ENCODE measurements around the gene ARMC9.
"Not testable (repeated sequence)": the region's sequence is repeated elsewhere in the genome, so short reads cannot be mapped to it uniquely, and the experiment has no call there.

Gene ARMC9

DNA sequence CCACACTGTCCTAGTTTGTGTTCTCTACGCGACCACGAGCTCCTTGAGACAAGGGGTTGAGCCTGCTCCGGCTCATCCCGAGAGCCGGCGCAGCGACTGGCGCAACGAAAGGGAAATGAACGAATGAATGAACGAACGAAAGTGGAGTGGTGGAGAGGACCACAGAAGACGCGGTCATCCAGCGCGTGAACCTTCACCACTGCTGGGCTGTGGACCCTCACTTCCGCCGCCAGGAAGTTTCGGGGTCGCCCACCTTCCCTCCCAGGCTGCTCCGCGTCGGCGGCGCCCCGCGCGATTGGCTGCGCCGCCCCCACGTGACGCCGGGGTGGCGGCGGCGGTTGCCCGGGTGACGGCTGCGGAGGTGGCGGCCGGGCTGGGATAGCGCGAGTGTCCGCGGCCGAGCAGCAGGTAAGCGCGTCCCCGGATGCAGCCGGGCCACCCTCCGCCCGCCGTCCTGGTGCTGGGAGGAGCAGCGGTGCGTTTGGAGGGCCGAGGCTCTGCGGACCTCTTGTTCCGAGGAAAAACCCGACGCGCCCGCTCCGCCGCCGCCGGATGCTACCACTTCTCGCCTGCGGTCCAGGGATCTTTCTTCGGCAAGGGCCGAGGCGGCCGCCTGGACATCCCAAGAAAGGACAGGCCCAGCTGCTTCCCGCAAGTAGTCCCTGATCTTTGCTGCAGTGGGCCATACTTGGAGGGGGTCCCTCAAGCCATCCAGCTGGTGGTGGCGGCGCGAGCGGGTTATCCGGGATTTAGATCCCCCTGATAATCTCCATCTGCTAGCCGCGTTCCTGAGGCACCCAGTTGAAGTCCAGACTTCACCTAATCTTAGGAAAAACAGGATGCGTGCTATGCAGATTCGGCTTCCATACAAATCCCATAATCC, at the start of gene ARMC9:
TSS of gene ARMC9 (plus strand) at position 341 of the 883 bp plus-strand sequence. CDS start 7,608 bp downstream, outside the sequence.
- DNase-seq (ENCODE audit: low spot score) = peak; percentile 59

DNA sequence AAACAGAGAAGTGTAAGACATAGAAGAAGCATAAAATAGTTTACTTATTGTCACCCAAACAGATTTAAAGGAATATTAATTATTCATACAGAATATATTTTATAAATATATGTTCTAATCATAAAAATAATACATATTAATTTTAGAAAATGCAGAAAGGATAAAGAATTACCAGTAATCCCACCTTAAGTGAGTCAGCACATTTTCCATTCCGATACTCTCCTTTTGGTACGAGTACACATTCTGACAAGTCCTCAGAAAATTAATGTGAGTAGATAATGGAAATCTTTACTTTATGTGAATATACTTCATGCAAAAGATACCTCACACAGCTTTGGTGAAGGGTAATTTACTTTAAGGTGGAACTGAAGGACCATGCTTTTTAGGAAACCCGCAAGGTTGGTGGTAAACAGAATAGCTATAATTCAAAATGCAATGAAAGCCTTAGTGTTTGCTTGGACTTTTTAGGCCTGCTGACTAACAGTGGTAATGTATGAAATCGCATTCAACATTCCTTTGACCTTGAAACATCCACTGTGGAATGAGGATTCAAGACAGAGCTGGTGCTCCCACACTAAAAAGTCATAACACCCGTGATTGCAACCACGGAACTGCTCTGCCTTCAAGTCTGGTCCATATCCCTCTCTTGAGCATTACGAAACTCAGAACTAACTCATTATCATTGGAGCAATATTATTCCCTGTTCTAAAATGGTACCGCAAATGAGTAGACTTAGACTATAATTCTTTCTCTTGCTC, 45.5 kb upstream of the ARMC9 start:
- no peak for DNase-seq (ENCODE audit: low spot score)

DNA sequence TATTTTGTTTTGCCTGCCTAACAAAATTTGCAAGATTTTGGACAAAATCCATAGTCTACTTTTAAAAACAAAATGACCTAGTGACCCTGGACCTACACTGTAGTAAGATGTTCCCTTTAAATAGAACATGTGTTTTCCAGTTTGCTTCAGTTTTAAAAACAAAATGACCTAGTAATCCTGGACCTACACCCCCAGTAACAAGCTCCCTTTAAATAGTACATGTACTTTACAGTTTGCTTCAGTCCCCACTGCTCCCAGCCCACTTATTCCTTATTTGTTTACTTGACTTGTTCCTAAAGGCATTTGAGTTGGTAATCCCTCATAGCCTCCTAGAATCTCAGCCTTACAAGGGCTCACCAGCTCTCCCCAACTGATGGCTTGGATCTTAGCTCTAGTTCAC, 39.1 kb upstream of the ARMC9 start:
- DNase-seq (ENCODE audit: low spot score) = no peak

DNA sequence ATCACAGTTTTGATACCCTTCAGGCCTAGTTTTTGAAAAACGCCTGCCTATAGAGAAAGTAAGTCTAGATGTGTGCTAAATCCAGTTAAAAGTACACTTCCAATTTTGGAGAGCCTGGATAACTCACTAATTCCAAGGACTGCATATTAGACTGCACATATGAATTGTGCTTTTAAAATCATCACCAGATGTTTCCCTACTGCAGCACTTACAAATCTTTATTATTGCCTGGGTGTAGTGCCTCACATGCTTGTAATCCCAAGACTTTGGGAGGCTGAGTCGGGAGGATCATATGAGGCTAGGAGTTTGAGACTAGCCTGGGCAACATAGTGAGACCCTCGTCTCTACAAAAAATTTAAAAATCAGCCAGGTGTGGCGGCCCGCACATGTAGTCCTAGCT, 37.7 kb upstream of the ARMC9 start:
- no peak for DNase-seq (ENCODE audit: low spot score)

- DNase-seq (ENCODE audit: low spot score) = no peak
These were observed 37.1 kb upstream of the ARMC9 start for GRCh38 chr2:231161252-231161839.

- peak; percentile 57 for DNase-seq (ENCODE audit: low spot score)
These were observed 36.5 kb upstream of the ARMC9 start for GRCh38 chr2:231161877-231162329.

DNA sequence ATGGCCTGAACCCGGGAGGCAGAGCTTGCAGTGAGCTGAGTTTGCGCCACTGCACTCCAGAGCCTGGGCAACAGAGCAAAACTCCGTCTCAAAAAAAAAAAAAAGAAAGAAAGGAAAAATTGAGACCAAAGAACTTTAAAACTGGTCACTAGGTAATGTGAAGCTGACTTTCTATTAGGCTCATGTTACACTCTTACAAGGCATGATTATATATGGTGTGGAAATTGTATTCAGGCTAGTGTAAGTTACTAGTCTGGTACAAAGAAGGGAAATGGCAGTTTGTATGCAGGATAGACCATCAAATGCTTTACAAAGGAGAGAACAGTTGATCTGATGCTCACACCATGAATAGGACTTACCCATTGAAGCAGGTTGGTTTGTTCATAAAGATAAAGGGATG, 35.4 kb upstream of the ARMC9 start:
- no peak for DNase-seq (ENCODE audit: low spot score)

GRCh38 chr2:231163414-231164095, 34.9 kb upstream of the ARMC9 start:
- DNase-seq (ENCODE audit: low spot score) = no peak

DNA sequence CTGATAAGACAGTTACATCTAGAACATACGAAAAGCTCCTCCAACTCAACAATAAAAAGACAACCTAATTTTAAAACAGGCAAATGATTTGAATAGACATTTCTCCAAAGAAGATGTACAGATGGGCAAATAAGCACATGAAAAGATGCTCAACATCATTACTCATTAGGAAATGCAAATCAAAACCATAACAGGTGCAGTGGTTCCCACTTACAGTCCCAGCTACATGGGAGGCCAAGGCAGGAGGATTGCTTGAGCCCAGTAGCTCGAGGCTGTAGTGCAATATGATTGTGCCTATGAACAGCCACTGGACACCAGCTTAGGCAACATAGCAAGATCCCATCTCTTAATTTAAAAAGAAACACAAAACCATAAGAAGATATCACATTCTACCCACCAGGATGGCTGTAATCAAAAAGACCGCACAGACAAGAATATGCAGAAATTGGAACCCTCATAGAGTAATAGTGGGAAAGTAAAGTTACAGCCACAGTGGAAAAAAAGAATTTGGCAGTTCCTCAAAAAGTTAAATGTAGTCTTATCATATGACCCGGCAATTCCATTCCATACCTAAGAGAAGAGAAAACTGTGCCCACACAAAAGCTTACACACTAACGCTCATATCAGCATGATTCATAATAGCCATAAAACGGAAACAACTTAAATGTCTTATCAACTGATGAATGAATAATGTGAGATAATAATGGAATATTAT, 30.5 kb upstream of the ARMC9 start:
- peak; percentile 51 for DNase-seq (ENCODE audit: low spot score)

GRCh38 chr2:231168460-231169139, 29.8 kb upstream of the ARMC9 start:
- peak; percentile 60 for DNase-seq (ENCODE audit: low spot score)

DNA sequence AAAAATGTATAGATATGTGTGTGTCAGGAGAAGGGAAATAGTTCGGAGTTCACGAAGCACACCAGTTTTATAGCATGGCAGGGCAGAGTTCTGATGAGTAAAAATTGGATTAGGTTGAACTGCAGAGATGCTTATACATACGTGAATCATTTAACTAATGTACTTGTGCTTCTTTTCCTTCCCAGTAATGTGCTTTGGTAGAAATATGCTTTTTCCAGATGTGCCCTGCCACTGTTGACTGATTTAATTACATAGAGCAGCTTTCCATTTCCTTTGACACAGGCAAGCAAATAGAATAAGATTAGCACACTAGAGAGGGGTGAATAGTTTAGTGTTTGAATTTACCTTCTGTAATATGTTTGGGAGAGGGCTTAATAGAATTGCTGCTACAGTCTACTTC, 28.9 kb upstream of the ARMC9 start:
- no peak for DNase-seq (ENCODE audit: low spot score)

- DNase-seq (ENCODE audit: low spot score) = no peak
These were observed 28.4 kb upstream of the ARMC9 start for GRCh38 chr2:231170055-231170454.

- no peak for DNase-seq (ENCODE audit: low spot score)
These were observed 26.4 kb upstream of the ARMC9 start for GRCh38 chr2:231172025-231172424.

- no peak for DNase-seq (ENCODE audit: low spot score)
These were observed 24.2 kb upstream of the ARMC9 start for GRCh38 chr2:231174211-231174651.

- DNase-seq (ENCODE audit: low spot score) = no peak
These were observed 22.4 kb upstream of the ARMC9 start for GRCh38 chr2:231176066-231176465.

DNA sequence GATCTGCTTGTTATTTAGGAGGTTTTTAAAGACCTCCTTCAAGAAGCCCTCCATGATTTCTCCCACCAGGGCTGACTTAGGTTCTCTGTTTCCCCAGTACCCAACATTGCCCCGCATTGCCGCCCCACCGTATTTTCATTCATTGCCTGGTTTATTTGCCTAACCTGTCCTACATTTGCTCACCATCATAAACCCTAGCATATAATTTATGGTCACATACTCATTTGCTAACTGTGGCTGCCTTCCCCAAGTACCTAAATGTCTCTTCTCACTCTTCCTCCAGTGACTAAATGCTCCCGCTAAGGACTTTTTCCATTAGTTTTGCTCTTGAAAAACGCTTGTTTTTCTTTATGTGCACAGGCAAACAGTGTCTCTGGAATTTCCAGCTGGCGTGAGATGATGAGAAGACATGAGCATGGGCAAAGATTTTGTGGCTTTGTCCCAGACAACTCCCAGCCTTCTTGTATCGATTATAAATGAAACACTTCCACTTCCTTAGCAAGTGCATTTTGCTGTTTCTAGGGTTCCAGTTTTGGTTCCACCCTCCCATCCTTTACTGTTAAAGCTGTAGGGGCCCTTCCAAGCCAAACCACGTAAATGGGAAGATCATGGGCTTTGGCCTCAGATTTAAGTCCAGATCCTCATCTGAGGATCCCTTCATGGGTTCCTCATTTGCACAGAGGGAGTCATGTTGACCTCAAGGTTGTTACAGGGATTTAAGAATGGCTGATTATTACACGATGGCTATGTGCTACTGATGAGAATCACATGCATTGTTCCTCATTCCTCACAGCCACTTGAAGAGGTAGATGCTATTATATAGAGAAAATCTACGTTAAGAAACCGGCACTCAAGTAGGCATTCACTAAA, 21.0 kb upstream of the ARMC9 start:
- no peak for DNase-seq (ENCODE audit: low spot score)

GRCh38 chr2:231178805-231179204, 19.6 kb upstream of the ARMC9 start:
- not testable (repeated sequence) for DNase-seq (ENCODE audit: low spot score)

DNA sequence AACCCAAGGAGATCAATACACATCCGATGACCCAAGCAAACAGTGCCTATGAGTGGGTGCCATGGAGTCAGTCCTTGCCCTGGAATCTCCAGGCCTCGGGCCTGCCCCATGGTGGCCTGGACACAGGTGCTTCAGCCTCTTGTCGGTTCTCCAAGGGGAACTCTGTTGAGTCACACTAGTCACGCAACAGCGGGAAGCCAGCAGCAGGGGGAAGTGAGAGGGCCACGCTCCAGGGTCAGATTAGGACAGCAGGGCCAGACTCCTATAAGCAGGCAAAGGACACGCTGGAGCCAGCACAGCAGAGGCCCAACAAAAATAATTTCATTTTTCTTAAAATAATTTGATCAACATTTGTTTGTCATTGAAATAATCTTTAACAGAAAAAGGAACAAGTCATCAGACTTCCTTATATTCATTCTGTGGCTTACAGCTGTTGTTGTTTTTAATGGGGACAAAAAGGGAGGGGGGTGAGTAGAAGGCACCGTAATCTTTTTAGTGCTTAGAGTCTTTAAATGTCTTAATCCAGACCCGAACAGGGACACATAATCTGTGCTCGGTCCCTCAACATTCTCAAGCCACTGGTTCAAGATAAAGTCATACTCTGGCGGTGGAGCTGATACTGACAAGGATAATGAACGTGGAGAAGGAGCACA, 16.4 kb upstream of the ARMC9 start:
- DNase-seq (ENCODE audit: low spot score) = no peak

GRCh38 chr2:231182513-231182899, 15.9 kb upstream of the ARMC9 start:
- DNase-seq (ENCODE audit: low spot score) = no peak
